ENCODE measurements around the gene GRIN3B.

GRIN3B gene

DNA sequence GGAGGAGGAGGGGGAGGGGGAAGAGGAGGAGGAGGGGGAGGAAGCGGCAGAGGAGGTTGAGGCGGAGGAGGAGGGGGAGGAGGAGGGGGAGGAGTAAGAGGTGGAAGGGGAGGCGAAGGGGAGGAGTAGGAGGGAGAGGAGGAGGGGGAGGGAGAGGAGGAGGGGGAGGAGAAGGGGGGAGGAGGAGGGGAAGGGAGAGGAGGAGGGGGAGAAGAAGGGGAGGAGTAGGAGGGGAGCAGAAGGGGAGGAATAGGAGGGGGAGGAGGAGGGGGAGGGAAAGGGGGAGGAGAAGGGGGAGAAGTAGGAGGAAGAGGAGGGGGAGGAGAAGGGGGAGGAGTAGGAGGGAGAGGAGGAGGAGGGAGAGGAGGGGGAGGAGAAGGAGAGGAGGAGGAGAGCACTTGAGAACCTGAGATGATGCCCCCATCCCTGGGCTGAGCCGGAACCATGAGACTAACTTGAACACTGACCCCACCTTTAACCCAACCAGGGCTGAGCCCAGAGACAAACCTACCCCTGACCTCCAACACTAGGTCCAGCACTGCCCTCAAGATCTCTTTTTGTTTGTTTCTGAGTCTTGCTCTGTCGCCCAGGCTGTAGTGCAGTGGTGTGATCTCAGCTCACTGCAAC lies 52.2 kb downstream of the GRIN3B start:
- DNase-seq (ENCODE audit: low read depth, low spot score): no peak
- no peak overlapping the region for H3K4me3 ChIP-seq (ENCODE audit: low read length)

- no peak overlapping the region for H3K4me3 ChIP-seq (ENCODE audit: low read length)
- DNase-seq (ENCODE audit: low read depth, low spot score): no peak
These were observed 53.2 kb downstream of the GRIN3B start for GRCh38 chr19:1053176-1054101.

- H3K4me3 ChIP-seq (ENCODE audit: low read length): no peak overlapping the region
- DNase-seq (ENCODE audit: low read depth, low spot score): no peak
These were observed 54.1 kb downstream of the GRIN3B start for GRCh38 chr19:1054102-1055027.

GRCh38 chr19:1055028-1055425 lies 54.8 kb downstream of the GRIN3B start:
- DNase-seq (ENCODE audit: low read depth, low spot score): no peak
- H3K4me3 ChIP-seq (ENCODE audit: low read length): no peak overlapping the region

DNA sequence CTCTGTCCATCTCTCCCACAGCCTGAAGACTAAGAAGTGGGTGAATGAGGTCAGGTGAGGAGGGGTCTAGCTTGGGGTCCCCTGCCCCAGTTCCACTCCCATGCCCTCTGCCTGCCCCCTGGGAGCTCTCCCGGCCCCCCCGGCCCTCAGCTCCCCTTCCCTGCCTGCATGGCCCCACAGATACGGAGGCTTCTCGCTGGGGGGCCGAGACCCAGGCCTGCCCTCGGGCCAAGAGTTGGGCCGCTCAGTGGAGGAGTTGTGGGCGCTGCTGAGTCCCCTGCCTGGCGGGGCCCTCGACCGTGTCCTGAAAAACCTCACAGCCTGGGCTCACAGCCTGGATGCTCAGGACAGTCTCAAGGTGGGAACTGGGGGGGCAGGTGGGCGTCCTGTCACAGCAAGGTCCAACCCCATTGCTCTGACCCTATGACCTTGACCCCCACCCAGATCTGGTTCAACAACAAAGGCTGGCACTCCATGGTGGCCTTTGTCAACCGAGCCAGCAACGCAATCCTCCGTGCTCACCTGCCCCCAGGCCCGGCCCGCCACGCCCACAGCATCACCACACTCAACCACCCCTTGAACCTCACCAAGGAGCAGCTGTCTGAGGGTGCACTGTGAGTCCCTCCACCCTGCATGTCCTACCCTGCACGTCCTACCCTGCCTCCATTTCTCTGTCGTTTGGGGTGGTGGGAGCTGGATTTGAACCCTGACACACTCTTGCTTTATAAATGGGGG lies 55.8 kb downstream of the GRIN3B start:
- no peak for DNase-seq (ENCODE audit: low read depth, low spot score)
- no peak overlapping the region for H3K4me3 ChIP-seq (ENCODE audit: low read length)

DNA sequence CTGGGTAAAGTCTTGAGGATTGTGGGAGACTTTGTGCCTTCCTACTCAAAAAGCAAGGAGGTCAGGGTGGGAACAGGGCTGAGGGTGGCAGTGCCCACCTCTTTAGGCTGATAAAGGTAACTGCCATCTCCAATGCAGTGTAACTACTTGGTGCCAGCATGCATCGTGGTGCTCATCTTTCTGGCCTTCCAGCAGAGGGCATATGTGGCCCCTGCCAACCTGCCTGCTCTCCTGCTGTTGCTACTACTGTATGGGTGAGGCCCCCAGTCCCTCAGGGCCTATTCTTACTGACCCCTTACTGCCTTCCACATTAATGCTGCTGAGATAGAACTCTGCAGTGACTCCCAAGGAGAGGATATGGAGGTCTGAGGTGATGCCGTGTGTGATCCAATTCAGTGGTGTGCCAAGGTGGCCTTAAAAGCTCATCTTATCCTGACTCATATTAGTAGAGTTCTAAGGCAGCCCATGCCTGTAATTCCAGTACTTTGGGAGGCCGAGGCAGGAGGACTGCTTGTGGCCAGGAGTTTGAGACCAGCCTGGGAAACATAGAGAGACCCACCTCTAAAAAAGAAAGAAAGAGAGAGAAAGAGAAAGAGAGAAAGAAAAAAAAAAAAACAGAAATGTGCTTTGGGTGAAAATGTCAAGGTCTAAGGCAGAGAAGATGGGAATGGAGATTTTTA lies 57.1 kb downstream of the GRIN3B start:
- no peak overlapping the region for H3K4me3 ChIP-seq (ENCODE audit: low read length)
- DNase-seq (ENCODE audit: low read depth, low spot score): peak; percentile 67

GRCh38 chr19:1058112-1058511 lies 57.9 kb downstream of the GRIN3B start:
- H3K4me3 ChIP-seq (ENCODE audit: low read length): no peak overlapping the region
- DNase-seq (ENCODE audit: low read depth, low spot score): no peak

Data from Jurkat, Clone E6-1 (cell line).